Measurements from ENCODE around the gene KIR2DL4.
"Not testable (repeated sequence)": the region's sequence is repeated elsewhere in the genome, so short reads cannot be mapped to it uniquely, and the experiment has no call there.

Gene KIR2DL4

DNA sequence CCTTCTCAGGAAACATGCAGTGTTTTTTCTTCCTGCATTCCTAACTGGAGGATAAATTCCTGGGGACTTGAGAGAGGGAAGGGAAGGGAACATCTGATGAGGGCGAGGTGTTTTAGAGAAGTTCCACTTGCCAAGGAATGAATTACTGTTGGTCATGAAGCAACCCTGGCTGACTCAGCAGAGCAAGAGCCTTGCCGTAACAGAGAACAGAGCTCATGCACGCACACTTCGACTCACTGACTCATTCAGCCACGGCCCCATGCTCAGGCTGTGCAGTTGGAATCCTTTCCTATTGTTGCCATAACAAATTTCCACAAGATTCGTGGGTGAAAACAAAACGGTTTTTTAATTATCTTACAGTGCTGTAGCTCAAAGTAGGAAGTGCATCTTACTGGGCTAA lies 21.9 kb downstream of the KIR2DL4 start:
- DNase-seq (ENCODE audit: low spot score); H3K27me3 Mint-ChIP-seq (ENCODE audit: low read depth); H3K27ac Mint-ChIP-seq; H3K36me3 Mint-ChIP-seq (ENCODE audit: low read depth); H3K4me1 Mint-ChIP-seq (ENCODE audit: low read depth); H3K4me3 Mint-ChIP-seq; H3K9me3 Mint-ChIP-seq: not testable (repeated sequence)

DNA sequence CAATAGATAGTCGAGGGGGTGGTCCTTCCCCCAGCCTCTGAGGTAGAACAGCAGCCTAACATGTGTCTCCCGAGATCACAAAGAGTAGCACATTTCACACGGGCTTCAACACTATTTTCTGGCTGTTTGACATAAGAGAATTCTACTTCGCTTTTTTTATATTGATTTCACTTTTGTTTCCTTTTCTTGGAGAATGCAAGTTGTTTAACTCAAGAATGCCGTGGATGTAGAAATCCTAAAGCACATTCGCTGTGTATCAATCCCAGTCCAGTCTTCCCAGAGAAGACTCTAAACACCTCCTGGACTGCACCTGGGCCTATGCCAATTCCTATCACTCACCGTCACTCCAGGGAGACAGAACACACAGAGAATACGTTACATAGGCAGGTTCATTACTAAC lies 24.7 kb downstream of the KIR2DL4 start:
- H3K36me3 Mint-ChIP-seq (ENCODE audit: low read depth); H3K4me1 Mint-ChIP-seq (ENCODE audit: low read depth); H3K27me3 Mint-ChIP-seq (ENCODE audit: low read depth); H3K4me3 Mint-ChIP-seq; H3K27ac Mint-ChIP-seq; H3K9me3 Mint-ChIP-seq; DNase-seq (ENCODE audit: low spot score): not testable (repeated sequence)

DNA sequence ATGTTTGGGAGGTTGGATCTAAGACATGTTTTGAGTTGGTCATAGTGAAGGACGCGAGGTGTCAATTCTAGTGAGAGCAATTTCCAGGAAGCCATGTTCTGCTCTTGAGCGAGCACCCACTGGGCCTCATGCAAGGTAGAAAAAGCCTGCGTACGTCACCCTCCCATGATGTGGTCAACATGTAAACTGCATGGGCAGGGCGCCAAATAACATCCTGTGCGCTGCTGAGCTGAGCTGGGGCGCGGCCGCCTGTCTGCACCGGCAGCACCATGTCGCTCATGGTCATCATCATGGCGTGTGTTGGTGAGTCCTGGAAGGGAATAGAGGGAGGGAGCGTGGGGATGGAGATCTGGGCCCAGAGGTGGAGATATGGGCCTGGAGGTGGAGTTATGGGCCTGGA lies 29.1 kb downstream of the KIR2DL4 start, which contains the start of gene KIR2DS4:
TSS of gene KIR2DS4 (plus strand) at position 181 of the 400 bp plus-strand sequence.
- not testable (repeated sequence) for H3K36me3 Mint-ChIP-seq (ENCODE audit: low read depth); DNase-seq (ENCODE audit: low spot score); H3K4me1 Mint-ChIP-seq (ENCODE audit: low read depth); H3K9me3 Mint-ChIP-seq; H3K27ac Mint-ChIP-seq; H3K4me3 Mint-ChIP-seq; H3K27me3 Mint-ChIP-seq (ENCODE audit: low read depth)

DNA sequence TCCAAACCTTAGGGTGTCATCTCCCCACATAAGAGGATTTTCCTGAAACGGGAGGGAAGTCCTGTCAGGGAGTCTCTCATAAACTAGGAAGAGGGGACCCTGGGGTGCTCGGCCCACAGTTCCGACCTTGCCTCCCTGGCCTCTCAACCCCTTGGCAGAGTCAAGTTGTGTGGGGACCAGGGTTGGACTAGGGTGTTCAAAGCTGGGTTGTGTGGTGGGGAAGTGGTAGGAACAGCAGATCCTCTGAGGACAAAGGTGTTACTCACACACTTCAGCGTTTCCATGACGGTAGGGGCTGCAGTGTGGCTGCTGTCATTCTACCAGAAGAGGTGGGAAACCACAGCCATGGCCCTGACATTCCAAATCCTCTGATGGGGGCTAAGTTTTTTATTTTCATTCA lies 31.7 kb downstream of the KIR2DL4 start:
- not testable (repeated sequence) for H3K4me3 Mint-ChIP-seq; H3K27ac Mint-ChIP-seq; H3K9me3 Mint-ChIP-seq; H3K4me1 Mint-ChIP-seq (ENCODE audit: low read depth); DNase-seq (ENCODE audit: low spot score); H3K27me3 Mint-ChIP-seq (ENCODE audit: low read depth); H3K36me3 Mint-ChIP-seq (ENCODE audit: low read depth)

DNA sequence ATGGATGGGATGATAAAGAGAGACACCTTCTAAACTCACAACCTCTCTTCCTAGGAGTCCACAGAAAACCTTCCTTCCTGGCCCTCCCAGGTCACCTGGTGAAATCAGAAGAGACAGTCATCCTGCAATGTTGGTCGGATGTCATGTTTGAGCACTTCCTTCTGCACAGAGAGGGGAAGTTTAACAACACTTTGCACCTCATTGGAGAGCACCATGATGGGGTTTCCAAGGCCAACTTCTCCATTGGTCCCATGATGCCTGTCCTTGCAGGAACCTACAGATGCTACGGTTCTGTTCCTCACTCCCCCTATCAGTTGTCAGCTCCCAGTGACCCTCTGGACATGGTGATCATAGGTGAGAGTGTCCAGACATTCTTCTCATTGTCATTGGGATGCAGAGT lies 34.1 kb downstream of the KIR2DL4 start:
- not testable (repeated sequence) for H3K4me3 Mint-ChIP-seq; H3K4me1 Mint-ChIP-seq (ENCODE audit: low read depth)

DNA sequence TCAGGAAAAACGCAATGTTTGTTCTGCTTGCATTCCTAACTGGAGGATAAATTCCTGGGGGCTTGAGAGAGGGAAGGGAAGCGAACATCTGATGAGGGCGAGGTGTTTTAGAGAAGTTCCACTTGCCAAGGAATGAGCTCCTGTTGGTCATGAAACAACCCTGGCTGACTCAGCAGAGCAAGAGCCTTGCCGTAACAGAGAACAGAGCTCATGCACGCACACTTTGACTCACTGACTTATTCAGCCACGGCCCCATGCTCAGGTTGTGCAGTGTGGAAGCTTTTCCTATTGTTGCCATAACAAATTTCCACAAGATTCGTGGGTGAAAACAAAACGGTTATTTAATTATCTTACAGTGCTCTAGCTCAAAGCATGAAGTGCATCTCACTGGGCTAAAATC lies 39.8 kb downstream of the KIR2DL4 start:
- not testable (repeated sequence) for H3K4me3 Mint-ChIP-seq; H3K4me1 Mint-ChIP-seq (ENCODE audit: low read depth); H3K27ac Mint-ChIP-seq; H3K9me3 Mint-ChIP-seq; DNase-seq (ENCODE audit: low spot score); H3K27me3 Mint-ChIP-seq (ENCODE audit: low read depth); H3K36me3 Mint-ChIP-seq (ENCODE audit: low read depth)

More for the DNA sequence above, 34.1 kb downstream of the KIR2DL4 start:
- H3K36me3 Mint-ChIP-seq (ENCODE audit: low read depth); H3K27ac Mint-ChIP-seq; H3K9me3 Mint-ChIP-seq; H3K27me3 Mint-ChIP-seq (ENCODE audit: low read depth); DNase-seq (ENCODE audit: low spot score): not testable (repeated sequence)

DNA sequence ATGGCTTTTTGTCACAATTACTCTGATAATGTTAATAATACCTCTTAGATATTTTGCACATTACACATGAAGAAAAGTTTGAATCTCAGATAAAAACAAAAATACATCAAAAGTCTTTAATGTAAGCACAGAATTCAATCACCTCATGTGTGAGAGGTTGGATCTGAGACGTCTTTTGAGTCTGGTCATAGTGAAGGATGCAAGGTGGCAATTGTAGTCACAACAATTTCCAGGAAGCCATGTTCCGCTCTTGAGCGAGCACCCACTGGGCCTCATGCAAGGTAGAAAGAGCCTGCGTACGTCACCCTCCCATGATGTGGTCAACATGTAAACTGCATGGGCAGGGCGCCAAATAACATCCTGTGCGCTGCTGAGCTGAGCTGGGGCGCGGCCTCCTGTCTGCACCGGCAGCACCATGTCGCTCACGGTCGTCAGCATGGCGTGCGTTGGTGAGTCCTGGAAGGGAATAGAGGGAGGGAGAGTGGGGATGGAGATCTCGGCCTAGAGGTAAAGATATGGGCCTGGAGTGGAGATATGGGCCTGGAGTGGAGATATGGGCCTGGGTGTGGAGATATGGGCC lies 46.7 kb downstream of the KIR2DL4 start, which contains the start of gene KIR3DL2:
TSS of gene KIR3DL2 (plus strand) at position 383 of the 580 bp plus-strand sequence. CDS start at position 416, 33 bp downstream.
- H3K9me3 Mint-ChIP-seq; H3K36me3 Mint-ChIP-seq (ENCODE audit: low read depth); H3K4me3 Mint-ChIP-seq; H3K4me1 Mint-ChIP-seq (ENCODE audit: low read depth); H3K27ac Mint-ChIP-seq; H3K27me3 Mint-ChIP-seq (ENCODE audit: low read depth); DNase-seq (ENCODE audit: low spot score): not testable (repeated sequence)

DNA sequence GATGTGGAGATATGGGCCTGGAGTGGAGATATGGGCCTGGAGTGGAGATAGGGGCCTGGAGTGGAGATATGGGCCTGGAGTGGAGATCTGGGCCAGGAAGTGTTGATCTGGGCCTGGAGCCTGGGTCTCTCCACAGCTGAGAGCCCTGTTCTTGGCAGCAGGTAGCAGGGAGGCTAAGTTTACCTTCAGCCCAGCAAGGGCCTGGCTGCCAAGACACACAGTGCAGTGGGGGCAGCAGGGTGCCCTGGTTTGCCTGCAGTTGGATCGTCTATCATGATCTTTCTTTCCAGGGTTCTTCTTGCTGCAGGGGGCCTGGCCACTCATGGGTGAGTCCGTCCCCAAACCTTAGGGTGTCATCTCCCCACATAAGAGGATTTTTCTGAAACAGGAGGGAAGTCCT lies 47.5 kb downstream of the KIR2DL4 start:
- Mint-ChIP-seq H3K27ac (no peak overlapping the region), H3K27me3 (ENCODE audit: low read depth) (no peaks in the 10 kb centered on the region), H3K9me3 (no peaks in the 10 kb centered on the region), H3K4me1 (ENCODE audit: low read depth) (no peaks in the 10 kb centered on the region), H3K4me3 (no peak overlapping the region), H3K36me3 (ENCODE audit: low read depth) (no peaks in the 10 kb centered on the region)
- DNase-seq (ENCODE audit: low spot score): no peak

DNA sequence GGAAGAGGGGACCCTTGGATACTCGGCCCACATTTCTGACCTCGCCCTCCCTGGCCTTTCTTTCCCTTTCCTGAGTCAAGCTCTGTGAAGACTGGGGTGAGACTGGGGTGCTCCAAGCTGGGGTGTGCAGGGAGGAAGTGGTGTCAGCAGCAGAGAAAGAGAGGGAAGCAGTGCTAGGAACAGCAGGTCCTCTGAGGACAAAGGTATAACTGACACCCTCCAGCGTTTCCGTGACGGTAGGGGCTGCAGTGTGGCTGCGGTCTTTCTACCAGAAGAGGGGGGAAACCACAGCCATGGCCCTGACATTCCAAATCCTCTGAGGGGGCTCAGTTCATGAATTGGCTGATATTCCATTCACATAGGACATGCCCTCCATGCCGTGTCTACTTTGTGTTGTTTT lies 47.9 kb downstream of the KIR2DL4 start:
- H3K9me3 Mint-ChIP-seq: no peaks in the 10 kb centered on the region
- H3K4me1 Mint-ChIP-seq (ENCODE audit: low read depth): no peaks in the 10 kb centered on the region
- H3K36me3 Mint-ChIP-seq (ENCODE audit: low read depth): no peaks in the 10 kb centered on the region
- DNase-seq (ENCODE audit: low spot score): no peak
- H3K4me3 Mint-ChIP-seq: no peak overlapping the region
- H3K27me3 Mint-ChIP-seq (ENCODE audit: low read depth): no peaks in the 10 kb centered on the region
- no peak overlapping the region for H3K27ac Mint-ChIP-seq

DNA sequence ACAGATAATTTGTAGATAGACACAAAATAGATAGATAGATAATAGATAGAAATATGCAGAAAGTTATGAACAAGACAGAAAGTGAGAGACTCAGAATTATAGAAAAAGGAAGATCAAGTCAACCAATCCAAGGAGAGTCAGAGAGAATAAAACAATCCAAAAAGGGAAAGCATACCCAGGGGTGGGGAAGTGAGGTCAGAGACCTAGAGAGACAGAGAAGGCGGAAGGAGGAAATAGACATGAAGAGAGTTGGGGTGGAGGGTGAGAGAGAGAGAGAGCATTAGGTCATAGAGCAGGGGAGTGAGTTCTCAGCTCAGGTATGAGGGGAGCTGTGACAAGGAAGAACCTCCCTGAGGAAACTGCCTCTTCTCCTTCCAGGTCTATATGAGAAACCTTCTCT lies 51.8 kb downstream of the KIR2DL4 start:
- not testable (repeated sequence) for H3K4me3 Mint-ChIP-seq; H3K27ac Mint-ChIP-seq; DNase-seq (ENCODE audit: low spot score); H3K27me3 Mint-ChIP-seq (ENCODE audit: low read depth); H3K36me3 Mint-ChIP-seq (ENCODE audit: low read depth); H3K9me3 Mint-ChIP-seq; H3K4me1 Mint-ChIP-seq (ENCODE audit: low read depth)

DNA sequence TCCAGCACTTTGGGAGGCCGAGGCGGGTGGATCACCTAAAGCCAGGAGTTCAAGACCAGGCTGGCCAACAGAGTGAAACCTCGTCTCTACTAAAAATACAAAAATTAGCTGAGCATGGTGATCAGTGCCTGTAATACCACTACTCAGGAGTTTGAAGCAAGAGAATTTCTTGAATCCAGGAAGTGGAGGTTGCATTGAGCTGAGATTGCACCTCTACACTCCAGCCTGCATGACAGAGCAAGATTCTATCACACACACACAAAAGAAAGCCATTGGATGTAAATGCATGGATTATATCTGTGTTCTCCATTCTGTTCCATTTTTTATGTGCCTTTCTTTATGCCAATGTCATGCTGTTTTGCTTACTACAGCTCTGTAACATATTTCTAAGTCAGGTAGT lies 55.1 kb downstream of the KIR2DL4 start:
- not testable (repeated sequence) for H3K27me3 Mint-ChIP-seq (ENCODE audit: low read depth); H3K4me3 Mint-ChIP-seq; H3K27ac Mint-ChIP-seq; H3K4me1 Mint-ChIP-seq (ENCODE audit: low read depth); H3K9me3 Mint-ChIP-seq; DNase-seq (ENCODE audit: low spot score); H3K36me3 Mint-ChIP-seq (ENCODE audit: low read depth)

DNA sequence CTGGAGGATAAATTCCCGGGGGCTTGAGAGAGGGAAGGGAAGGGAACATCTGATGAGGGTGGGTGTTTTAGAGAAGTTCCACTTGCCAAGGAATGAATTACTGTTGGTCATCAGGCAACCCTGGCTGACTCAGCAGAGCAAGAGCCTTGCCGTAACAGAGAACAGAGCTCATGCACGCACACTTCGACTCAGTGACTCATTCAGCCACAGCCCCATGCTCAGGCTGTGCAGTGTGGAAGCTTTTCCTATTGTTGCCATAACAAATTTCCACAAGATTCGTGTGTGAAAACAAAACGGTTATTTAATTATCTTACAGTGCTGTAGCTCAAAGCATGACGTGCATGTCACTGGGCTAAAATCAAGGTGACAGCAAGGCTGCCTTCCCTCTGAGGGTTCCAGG lies 56.0 kb downstream of the KIR2DL4 start:
- H3K36me3 Mint-ChIP-seq (ENCODE audit: low read depth); H3K9me3 Mint-ChIP-seq; H3K27ac Mint-ChIP-seq; H3K4me3 Mint-ChIP-seq; H3K4me1 Mint-ChIP-seq (ENCODE audit: low read depth); H3K27me3 Mint-ChIP-seq (ENCODE audit: low read depth); DNase-seq (ENCODE audit: low spot score): not testable (repeated sequence)

DNA sequence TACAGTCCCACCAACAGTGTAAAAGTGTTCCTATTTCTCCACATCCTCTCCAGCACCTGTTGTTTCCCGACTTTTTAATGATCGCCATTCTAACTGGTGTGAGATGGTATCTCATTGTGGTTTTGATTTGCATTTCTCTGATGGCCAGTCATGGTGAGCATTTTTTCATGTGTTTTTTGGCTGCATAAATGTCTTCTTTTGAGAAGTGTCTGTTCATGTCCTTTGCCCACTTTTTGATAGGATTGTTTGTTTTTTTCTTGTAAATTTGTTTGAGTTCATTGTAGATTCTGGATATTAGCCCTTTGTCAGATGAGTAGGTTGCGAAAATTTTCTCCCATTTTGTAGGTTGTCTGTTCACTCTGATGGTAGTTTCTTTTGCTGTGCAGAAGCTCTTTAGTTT lies 60.0 kb downstream of the KIR2DL4 start:
- not testable (repeated sequence) for H3K4me1 Mint-ChIP-seq (ENCODE audit: low read depth); H3K36me3 Mint-ChIP-seq (ENCODE audit: low read depth); H3K27me3 Mint-ChIP-seq (ENCODE audit: low read depth); H3K27ac Mint-ChIP-seq; H3K9me3 Mint-ChIP-seq; H3K4me3 Mint-ChIP-seq; DNase-seq (ENCODE audit: low spot score)

Measured in T-helper 2 cell treated with Interferon-gamma antibody and Interleukin-4, amounts not matched to agents 5 μg/mL and 100 μg/mL, for 36 hours (primary cell).